ENCODE results near the gene CCDC78.
"Not testable (repeated sequence)": the region's sequence is repeated elsewhere in the genome, so short reads cannot be mapped to it uniquely, and the experiment has no call there.

Gene CCDC78

DNA sequence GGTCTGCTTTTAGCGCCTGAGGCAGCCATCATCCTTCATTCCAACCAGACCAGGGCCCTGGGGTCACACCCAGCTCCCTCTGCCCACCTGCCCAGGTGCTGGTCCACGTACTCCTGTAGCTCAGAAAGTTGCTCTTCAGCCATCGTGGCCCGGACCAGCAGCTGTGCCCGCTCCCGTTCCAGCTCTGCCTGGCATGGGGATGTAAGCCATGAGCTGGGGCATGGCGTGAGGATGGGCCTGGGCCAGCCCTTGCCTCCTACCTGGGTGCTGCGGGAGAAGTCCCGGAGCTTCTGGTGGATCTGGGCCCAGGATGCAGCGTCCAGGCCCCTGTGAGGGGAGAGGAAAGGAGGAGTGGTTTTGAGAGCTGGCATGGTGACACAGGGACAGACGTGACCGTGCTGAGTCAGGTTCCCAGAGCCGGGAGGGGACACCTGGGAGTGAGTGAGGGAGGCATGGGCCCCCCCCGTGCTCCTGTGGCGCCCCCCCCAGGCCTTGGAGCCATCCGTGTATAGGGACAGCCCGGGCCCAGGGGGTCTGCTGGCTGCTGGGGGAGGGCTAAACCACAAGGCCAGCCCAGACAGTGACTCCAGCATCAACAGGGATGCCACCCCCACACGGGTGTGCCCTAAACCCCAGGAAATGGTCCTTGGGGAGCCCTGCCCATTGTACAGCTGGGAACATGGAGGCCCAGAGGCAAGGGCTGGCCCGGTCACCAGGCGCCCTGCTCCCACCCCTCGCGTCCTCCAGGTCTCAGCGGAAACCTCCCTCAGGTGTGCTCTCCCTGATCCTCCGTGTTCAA is 3.2 kb downstream of the CCDC78 start:
- DNase-seq (ENCODE audit: low read depth) = no peak

DNA sequence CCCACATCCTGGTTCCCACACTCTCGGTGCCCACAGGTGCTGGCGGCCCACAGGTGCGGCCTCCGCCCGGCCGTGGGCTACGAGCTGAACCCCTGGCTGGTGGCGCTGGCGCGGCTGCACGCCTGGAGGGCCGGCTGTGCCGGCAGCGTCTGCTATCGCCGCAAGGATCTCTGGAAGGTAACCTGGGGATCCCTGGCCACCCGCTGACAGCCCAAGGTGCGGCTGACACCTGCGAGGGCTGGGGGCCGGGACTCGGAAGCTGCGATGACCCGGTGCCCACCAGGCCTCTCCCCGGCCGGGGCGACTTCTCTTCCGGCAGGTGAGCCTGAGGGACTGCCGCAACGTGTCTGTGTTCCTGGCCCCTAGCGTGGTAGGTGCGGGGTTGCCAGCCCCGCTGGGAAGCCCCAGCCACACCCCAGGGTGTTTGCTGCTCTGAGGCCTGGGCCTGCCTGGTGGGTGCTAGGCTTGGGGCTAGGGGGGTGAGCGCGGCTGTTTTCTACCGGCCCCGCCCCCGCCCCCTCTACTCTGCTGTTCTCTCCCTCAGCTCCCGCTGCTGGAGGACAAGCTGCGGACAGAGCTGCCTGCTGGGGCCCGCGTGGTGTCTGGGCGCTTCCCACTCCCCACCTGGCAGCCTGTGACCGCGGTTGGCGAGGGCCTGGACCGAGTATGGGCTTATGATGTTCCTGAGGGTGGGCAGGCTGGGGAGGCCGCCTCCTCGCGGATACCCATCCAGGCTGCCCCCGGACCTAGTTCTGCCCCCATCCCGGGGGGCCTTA is 4.3 kb downstream of the CCDC78 start:
- DNase-seq (ENCODE audit: low read depth) = no peak

DNA sequence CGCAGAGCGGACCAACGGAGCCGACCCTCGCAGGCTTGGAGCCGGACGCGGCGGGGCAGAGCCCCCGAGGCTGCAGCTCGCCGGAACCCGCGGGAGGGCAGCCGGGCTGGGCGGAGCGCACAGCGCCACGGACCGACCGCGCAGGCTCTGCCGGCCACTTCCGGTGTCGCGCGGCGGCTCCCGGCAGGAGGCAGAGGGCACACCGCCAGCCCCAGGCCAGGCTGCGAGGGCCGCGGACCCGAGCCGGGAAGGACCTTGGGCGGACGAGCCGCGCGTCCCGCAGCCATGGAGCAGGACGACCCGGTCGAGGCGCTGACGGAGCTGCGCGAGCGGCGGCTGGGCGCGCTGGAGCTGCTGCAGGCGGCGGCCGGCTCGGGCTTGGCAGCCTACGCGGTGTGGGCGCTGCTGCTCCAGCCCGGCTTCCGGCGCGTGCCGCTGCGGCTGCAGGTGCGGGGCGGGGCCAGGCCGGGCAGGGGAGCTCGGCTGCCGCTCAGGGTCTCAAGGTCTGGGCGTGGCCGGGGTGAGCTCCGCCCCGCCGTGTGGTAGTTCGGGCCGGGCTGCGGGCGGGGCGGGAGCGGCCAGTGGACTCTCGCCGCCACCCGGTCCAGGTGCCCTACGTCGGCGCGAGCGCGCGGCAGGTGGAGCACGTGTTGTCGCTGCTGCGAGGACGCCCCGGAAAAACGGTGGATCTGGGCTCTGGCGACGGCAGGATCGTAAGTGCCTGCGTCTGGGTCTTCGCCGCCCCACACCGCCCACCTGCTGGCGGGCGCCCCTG is 5.1 kb downstream of the CCDC78 start, which contains the start of gene ANTKMT:
TSS of gene ANTKMT (plus strand) at position 157 of the 775 bp plus-strand sequence. CDS start at position 286, 129 bp downstream.
- peak; percentile 54 for DNase-seq (ENCODE audit: low read depth)

DNA sequence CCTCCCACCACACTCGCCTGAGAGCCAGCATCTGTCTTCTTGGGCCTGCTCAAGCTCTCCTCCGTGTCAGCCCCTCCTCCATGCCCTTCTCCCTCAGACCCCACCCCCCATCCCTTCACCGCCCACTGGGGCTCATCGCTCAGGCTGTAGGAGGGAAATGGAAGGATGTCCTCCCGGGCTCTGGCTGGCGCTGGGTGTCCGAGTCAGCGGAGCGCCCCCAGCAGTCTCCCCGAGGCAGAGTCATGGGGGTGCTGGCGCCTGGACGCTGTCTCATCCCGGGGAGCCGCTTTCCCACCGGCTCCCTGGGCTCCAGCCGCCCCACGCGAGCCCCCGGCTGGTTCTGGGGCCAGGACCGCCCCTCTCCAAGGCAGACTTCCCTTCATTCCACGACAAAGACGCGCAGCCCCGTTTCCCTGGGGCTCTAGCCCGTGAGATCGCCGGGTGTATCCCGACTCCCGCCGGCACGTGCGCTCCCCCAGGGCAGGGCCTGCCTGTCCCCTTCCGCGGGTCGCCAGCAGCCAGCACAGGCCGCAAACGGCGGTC is 5.7 kb downstream of the CCDC78 start:
- DNase-seq (ENCODE audit: low read depth) = no peak

DNA sequence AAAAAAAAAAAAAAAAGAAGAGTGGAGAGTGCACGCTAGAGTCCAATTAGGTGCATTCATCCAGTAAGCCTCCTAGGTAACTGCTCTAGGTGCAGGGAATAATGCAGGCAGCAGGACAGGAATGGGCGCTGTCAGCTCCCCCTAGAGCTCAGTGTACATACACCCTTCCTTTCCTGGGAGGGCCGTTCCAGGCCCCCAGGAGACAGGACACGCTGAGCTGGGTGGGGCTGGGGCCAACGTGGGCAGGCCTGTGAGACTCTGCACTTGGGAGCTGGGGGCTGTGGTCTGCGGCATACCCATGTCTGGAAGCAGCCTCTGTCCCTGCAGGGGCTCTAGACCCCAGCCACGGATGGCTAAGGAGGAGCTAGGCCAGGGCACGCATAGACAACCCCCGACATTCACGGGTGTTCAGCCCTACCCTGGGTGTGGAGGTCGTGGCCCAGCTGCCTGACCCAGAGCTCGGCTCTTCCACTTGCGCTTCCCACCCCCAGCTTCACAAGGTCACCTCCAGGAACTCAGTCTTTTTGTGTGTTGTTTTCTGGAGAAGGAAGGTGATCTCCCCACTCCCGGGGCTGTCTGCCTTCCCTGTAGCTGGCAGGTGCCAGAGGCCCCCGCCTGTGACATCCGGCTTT is 6.3 kb downstream of the CCDC78 start:
- no peak for DNase-seq (ENCODE audit: low read depth)

DNA sequence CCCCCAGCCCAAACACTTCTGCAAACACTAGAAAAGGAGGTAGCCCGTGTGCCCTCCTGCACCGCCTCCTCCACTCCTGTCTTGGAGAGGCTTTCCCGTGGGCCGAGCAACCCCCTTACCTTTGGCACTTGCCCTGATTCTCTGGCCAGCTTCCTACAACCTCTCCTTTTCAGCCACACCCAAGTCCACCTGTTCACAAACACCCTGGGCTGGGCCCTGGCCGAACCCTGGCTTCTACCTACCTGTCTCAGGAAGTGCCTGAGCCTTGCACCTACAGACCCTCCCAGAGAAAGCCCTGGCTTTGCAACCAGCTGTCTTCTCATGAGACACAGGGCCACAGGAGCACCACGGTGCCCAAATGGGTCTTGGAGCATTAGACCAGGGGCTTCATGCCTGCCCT is 7.3 kb downstream of the CCDC78 start:
- DNase-seq (ENCODE audit: low read depth) = no peak

DNA sequence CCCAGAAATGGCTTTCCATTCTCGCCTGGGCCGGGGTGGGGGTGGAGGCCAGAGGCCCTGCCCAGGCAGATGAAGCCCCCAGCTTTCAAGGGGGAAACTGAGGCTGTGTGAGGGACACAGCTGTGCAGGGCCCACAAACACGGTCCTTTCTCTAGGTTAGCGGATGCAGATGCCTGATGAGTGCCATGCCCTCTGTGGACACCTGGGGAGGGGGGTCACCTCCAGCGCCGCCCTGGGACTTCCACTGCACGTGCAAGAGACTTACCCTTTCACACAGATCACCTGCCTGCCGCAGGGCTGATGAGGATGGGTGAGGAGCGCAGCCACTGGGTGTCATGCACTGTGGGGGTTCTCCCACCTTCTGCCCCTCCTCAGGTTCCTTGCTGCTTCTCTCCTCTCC is 7.9 kb downstream of the CCDC78 start:
- DNase-seq (ENCODE audit: low read depth) = no peak

DNA sequence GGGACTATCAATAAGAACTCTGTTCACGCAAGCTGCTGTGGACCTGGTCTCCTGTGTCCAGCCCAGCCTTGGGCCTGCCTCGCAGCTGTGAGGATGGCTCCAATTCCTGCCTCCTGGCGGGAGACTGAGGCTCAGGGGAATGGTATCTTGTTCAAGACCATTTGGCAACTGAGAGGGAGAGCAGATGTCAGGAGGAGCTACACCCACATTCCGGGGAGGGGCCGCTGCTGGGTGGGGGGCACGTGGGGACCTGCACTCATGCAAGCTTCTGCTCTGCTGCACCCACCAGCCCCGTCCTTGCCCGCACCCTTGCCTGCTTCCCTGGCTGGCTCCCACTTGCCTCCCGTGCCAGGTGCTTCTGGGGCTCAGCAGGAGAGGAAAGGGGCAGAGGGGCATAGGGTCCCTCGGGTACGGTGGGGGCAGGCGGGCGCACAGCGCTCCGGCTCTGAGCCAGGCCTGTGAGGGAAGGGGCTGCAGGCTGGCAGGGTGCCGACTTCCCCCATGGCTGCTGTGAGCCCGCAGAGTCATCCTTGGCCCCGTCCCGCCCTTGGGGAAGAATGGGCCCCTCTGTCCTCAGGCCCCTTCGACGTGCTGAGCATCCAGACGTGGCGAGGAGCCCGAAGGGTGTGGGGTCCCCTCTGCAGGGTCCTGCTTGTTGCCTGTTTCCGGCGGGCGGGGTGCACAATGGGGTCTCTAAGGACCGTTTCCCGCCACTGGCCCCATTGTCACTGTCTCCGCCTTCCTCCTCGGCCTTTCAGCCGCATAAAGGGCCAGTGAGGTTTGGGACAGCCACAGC is 8.6 kb downstream of the CCDC78 start:
- DNase-seq (ENCODE audit: low read depth) = no peak

DNA sequence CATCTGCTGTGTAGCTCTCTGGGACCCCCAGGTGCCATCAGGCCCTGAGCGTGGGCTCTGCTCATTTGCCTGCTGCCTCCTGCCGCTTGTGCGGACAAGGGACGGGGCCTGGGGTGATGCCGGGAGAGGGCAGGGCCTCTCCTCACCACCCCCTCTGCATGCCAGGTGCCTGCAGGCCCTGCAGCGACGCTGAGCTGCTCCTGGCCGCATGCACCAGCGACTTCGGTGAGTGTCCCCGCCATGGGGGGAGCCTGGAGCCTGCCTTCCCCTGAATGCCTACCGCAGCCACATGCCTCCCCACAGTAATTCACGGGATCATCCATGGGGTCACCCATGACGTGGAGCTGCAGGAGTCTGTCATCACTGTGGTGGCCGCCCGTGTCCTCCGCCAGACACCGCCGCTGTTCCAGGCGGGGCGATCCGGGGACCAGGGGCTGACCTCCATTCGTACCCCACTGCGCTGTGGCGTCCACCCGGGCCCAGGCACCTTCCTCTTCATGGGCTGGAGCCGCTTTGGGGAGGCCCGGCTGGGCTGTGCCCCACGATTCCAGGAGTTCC is 9.4 kb downstream of the CCDC78 start:
- DNase-seq (ENCODE audit: low read depth) = no peak

DNA sequence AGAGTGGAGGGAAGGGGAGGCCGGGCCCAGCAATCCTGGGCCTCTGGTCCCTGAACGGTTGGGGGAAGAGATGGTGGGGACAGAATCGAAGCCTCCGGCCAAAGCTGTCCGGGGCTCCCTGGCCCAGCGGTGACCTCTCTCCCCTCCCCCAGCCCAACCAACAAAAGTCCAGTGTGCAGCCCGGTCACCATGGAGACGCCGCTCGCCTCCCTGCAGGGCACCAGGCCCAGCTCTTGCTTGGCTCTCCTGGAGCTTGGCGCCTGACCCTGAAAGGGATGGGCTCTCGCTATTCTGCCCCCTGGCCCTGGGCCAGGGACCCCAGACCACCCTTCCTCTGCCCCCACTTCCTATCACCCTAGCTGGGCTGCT is 10.1 kb downstream of the CCDC78 start:
- no peak for DNase-seq (ENCODE audit: low read depth)

DNA sequence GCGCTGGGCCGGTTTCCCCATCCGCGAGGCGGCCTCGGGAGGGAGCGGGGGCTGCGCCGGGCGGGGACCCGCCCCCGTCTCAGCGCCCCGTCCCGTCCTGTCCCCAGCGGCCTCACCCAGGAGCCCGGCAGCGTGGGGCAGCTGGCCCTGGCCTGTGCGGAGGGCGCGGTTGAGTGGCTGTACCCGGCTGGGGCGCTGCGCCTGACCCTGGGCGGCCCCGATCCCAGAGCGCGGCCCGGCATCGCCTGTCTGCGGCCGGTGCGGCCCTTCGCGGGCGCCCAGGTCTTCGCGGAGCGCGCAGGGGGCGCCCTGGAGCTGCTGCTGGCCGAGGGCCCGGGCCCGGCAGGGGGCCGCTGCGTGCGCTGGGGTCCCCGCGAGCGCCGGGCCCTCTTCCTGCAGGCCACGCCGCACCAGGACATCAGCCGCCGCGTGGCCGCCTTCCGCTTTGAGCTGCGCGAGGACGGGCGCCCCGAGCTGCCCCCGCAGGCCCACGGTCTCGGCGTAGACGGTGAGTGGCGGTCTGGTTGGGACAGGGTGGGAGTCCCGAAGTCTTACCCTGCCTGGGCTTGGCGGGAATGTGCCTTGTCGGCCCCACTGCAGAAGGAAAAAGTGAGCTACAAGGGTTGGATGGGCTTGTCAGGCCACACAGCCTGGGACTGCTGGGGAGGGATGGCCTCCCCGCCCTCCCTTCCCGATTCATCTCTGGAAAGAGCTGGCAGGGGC is 10.6 kb downstream of the CCDC78 start:
- no peak for DNase-seq (ENCODE audit: low read depth)

DNA sequence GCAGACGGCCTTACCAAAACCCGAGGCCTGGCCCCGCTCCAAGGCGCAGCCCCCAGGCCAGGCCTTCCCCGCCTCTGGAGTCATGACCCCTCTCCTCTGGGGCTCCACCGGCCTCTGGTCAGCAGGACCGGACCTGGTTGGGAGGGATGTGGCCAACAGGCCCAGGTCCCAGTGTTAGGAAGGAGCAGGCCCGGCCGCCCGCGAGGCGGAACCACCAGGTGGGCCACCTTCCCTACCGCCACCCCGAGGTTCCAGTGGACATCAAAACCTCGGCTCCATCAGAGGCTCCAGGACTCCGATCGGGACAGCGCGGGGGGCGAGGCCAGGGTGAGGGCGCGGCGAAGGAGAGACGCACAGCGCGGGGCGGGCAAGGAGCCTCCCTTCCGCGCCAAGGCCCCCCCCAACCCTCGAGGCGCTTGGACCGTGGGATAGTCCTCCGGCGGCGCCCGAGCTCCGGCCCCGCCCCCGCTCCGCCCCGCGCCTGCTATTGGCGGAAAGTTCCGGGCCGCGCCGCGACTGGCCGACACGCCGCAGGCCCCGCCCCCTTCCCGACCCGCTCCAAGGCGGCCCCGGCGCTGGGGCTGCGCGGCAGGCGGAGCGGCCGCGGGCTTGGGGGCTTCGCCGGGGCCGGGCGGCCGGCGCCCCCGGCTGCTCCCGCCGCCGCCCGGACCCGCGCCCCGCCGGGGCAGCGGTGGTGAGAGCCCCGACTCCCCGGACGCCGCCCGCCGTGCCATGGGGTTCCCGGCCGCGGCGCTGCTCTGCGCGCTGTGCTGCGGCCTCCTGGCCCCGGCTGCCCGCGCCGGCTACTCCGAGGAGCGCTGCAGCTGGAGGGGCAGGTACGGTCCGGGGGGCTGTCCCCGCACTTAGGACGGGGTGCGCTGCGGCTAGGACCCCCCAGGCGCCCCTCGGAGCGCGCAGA is 11.4 kb downstream of the CCDC78 start, which contains the start of gene METRN:
TSS of gene METRN (plus strand) at position 561 of the 919 bp plus-strand sequence. CDS start at position 733, 172 bp downstream.
- peak; percentile 83 for DNase-seq (ENCODE audit: low read depth)

DNA sequence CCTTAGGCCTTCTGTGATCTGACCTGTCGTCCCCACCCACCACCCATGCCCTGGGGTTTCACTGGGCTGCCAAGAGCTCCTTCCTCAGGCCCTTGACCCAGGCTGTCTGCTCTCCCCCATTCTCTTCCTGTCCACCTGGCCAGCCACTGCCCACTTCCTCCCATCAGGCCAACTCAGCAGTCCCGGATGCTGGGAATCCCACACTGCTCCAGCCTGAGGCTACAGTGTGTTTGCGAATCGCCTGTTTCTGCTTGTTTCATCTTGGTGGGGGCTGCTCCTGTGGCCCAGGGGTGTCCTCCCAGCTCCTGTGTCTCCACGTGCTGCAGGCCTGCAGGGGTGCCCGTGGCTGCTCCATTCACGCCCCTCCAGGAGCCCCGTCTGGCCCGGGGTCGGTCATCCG is 12.2 kb downstream of the CCDC78 start:
- no peak for DNase-seq (ENCODE audit: low read depth)

DNA sequence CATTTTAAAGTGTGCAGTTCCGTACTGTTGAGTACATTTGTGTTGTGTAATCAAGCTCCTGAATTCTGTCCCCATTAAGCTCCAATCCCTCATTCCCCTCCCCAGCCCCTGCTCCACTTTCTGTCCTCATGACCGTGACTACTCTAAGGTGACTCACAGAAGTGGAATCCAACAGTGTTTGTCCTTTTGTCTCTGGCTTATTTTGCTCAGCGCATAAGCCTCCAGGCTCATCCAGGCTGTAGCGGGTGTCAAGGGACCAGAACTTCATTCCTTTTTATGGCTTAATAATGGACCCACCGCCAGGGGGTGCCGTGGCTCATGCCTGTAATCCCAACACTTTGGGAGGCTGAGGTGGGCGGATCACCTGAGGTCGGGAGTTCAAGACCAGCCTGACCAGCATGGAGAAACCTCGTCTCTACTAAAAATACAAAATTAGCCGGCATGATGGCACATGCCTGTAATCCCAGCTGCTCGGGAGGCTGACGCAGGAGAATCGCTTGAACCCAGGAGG is 13.4 kb downstream of the CCDC78 start:
- DNase-seq (ENCODE audit: low read depth) = not testable (repeated sequence)

DNA sequence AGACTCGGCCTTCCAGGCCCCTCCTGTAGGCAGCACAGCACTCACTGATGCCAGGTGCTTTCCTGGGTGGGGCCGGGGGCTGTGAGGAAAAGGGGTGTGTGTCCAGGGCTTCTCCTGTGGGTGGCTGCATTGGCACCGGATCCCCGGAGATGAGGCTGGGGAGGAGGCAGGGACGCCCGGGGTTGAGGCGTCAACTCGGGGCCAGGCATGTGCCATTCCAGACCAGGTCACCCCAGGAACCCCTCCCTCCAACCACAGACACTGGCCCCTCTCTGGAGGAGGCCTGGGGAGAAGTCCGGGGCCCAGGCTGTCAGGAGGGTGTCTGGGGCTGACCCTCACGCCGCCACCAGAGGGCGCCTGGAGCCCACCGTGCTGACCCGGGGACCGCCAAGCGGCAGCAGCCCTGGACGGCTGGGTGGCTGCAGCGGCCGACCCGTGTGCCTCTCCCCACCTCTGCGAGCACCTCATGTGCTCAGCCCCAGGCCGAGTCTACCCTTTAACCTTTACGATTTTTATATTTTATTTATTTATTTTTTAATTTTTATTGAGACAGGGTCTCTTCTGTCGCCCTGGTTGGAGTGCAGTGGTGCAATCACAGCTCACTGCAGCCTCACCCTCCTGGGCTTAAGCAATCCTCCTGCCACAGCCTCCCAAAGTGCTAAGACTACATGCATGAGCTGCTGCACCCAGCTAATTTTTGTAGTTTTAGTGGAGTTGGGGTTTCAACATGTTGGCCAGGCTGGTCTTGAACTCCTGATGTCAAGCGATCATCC is 14.5 kb downstream of the CCDC78 start:
- peak; percentile 66 for DNase-seq (ENCODE audit: low read depth)

DNA sequence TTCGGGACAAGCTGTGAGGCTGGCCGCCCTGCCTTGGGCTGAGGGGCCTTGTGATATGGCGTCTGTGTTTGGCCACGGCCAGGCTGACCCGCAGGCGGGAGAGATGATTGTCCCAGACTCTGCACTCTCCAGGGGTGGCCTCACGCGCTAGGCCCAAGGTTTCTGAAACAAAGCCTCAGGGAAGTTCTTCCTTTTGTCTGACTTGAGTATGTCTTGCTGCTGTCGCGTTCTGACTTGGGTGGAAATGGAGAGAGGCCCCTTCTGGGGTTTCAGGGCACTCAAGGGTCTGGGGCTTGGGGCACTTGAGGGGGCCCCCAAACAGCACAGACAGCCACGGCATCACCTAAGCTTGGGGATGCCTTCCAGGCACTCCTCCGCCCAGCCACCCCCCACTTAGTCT is 15.2 kb downstream of the CCDC78 start:
- DNase-seq (ENCODE audit: low read depth) = no peak

DNA sequence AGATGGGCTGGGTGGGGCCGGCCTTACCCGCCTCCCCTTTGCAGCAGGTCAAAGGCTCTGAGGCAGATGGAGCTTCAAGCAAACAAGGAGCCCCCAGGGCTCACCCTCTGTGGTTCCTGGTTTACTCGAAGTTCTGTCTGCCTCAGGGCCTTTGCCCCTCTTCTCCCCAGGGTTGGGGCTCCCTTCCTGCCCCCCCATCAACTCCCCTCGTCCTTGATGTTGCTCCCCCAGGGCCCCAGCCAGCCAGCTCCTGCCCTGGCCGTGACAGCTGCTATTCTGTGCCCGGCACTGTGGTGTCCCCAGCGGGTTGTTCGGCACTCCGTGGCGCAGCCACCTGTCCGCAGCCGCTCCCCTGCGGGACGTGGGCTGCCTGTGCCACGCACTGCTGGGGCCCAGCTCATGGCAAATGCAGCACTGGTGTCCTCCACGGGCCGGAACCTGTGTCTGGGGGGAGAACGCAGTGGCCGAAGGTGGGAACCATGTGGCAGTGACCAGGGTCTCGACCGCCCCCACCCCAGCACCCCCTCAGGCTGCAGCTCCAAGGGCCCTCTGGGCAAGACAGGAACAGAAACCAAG is 15.7 kb downstream of the CCDC78 start:
- no peak for DNase-seq (ENCODE audit: low read depth)

Measured in stimulated activated CD4-positive, alpha-beta T cell treated with anti-CD3 and anti-CD28 coated beads, Interleukin-2, amount 100 ng/mL, for 4 hours (primary cell).